Smooth muscle cell (in vitro differentiated cells): ENCODE data around the gene ZSCAN10. TPM values are rescaled to one million over a fixed set of nuclear protein-coding genes. Genes with fewer than 3 reads are reported as not detected.

Source experiments
- DNase-seq: peaks from one replicate; lab custom pipeline; 2025; ENCODE audit not compliant: unreplicated experiment; lab: John Stamatoyannopoulos, UW
- H2AFZ ChIP-seq: fragments of 200-600 bp; sonication (generic); 2 replicates; pipeline ENCODE4 v1.6.0; 2016; ENCODE audit warnings: antibody characterized with exemption, low read depth, mild to moderate bottlenecking
- H3F3A ChIP-seq: fragments of 200-600 bp; sonication (generic); 2 replicates; pipeline ENCODE4 v1.6.0; 2017; ENCODE audit warnings: antibody characterized with exemption, low read depth
- H3K27ac ChIP-seq: fragments of 200-600 bp; sonication (generic); 2 replicates; pipeline ENCODE4 v1.5.1; 2016; ENCODE audit warnings: low read depth, mild to moderate bottlenecking
- H3K27me3 ChIP-seq: fragments of 200-600 bp; sonication (generic); 2 replicates; pipeline ENCODE4 v1.6.1; 2016; ENCODE audit warnings: low read depth, mild to moderate bottlenecking
- H3K36me3 ChIP-seq: fragments of 200-600 bp; sonication (generic); 2 replicates; pipeline ENCODE4 v1.5.1; 2016; ENCODE audit warnings: low read depth
- H3K4me1 ChIP-seq: fragments of 200-600 bp; sonication (generic); 2 replicates; pipeline ENCODE4 v1.5.1; 2016; ENCODE audit warnings: low read depth
- H3K4me2 ChIP-seq: fragments of 200-600 bp; sonication (generic); 2 replicates; pipeline ENCODE4 v1.6.0; 2016; ENCODE audit warnings: mild to moderate bottlenecking
- H3K4me3 ChIP-seq: fragments of 200-600 bp; sonication (generic); 2 replicates; pipeline ENCODE4 v1.5.1; 2016; ENCODE audit warnings: mild to moderate bottlenecking
- H3K79me2 ChIP-seq: fragments of 200-600 bp; sonication (generic); 2 replicates; pipeline ENCODE4 v1.6.0; 2016; ENCODE audit warnings: low read depth, mild to moderate bottlenecking
- H3K9ac ChIP-seq: fragments of 200-600 bp; sonication (generic); 2 replicates; pipeline ENCODE4 v1.6.0; 2016; ENCODE audit warnings: low read depth
- H3K9me3 ChIP-seq: fragments of 200-600 bp; sonication (generic); replicated peaks from 2 replicates; pipeline ENCODE4 v1.5.1; 2016; ENCODE audit warnings: low read depth
- H4K20me1 ChIP-seq: fragments of 200-600 bp; sonication (generic); 2 replicates; pipeline ENCODE4 v1.6.0; 2016; ENCODE audit warnings: low read depth
- WGBS: methylation state at CpG from one replicate; pipeline ENCODE4 v1.1.7; 2016; ENCODE audit warnings: low lambda C conversion rate; 5-methylcytosine and 5-hydroxymethylcytosine counted together
- polyA plus RNA-seq: library from polyadenylated mRNA; unstranded; fragments of >200 nt; fragmentation: Nextera tagmentation; extraction: Ambion mirVana; gene quantifications from 2 replicates; pipeline ENCODE4 v1.2.1, GENCODE V29; 2016
- total RNA-seq: library from RNA; depleted of rRNA; stranded (reverse); fragments of >200 nt; gene quantifications from 2 replicates; pipeline ENCODE4 v1.2.3, GENCODE V29; 2014
- TF ChIP-seq, protein P1 (sequence below): fragments of 200-600 bp; sonication (generic); IDR thresholded peaks from 2 replicates; pipeline ENCODE4 v1.5.1; 2017; ENCODE audit warnings: borderline replicate concordance, mild to moderate bottlenecking, antibody characterized with exemption; ENCODE audit not compliant: insufficient read depth, poor library complexity, severe bottlenecking

ZSCAN10 gene
- total and polyA plus RNA-seq, 2 experiments from 2014 or later = not detected

DNA sequence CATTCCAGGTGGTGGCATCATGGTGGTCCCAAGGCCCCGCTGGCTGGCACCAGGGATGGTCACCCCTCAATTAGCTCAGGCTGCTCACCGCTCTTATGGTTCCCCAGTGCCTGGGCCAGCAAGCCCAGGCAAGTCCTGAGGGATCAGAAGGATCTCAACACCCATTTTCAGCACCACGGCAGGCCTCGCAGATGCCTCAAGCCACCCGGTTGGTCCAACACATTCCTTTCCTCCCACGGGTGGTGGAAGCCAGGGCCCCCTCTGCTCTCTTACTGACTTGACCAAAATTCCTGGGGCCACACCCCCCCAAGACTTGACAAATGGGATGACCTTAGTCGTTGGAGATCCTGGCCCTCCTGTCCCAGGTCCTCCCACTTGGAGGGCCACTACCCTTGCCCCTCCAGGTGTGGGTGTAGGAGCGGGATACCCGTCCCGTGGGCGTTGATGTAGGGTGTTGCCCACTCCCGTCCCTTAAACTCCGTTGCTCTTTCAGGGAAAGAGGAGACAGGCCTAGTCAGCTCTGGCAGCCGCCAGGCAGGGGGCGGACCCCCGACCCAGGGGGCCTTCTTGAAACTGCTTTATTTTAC is 19.2 kb upstream of the ZSCAN10 start:
- TF ChIP-seq, protein P1, sequence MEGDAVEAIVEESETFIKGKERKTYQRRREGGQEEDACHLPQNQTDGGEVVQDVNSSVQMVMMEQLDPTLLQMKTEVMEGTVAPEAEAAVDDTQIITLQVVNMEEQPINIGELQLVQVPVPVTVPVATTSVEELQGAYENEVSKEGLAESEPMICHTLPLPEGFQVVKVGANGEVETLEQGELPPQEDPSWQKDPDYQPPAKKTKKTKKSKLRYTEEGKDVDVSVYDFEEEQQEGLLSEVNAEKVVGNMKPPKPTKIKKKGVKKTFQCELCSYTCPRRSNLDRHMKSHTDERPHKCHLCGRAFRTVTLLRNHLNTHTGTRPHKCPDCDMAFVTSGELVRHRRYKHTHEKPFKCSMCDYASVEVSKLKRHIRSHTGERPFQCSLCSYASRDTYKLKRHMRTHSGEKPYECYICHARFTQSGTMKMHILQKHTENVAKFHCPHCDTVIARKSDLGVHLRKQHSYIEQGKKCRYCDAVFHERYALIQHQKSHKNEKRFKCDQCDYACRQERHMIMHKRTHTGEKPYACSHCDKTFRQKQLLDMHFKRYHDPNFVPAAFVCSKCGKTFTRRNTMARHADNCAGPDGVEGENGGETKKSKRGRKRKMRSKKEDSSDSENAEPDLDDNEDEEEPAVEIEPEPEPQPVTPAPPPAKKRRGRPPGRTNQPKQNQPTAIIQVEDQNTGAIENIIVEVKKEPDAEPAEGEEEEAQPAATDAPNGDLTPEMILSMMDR = no peak
- DNase-seq = no peak
- Histone ChIP-seq H3K36me3 (no peaks in the 10 kb centered on the region), H3K9ac (no peak overlapping the region), H3K27me3 (no peaks in the 10 kb centered on the region), H3K27ac (no peak overlapping the region), H3K4me1 (peaks cover 8% of the 10 kb centered on the region), H3F3A (no peaks in the 10 kb centered on the region), H3K9me3 (no peaks in the 10 kb centered on the region), H3K4me3 (no peak overlapping the region), H2AFZ (no peak overlapping the region), H3K4me2 (no peak overlapping the region), H3K79me2 (peaks cover 2% of the 10 kb centered on the region), H4K20me1 (no peaks in the 10 kb centered on the region)
- 85% methylated on average over 16 of the region's 16 CpGs for WGBS

DNA sequence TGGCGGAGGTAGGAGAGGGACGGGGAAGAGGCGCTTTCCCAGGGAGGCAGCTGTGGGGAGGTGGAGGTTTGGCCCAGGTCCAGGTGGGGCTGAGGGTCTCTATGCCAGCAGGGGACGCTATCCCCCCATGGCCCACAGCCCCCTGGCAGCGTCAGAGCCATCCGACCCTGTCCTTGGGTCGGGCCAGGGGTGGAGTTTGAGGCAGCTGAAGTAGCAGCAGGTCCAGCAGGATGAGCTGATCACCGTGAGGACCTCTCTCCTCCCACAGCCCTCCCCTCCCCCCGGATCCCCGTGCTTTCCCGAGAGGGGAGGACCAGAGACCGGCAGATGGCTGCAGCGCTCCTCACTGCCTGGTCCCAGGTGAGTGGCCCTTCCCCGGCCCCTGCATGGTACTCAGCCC is 16.5 kb upstream of the ZSCAN10 start:
- WGBS = 85% methylated on average over 14 of the region's 14 CpGs
- no peak overlapping the region for H2AFZ ChIP-seq
- H3K36me3 ChIP-seq = no peaks in the 10 kb centered on the region
- H3F3A ChIP-seq = no peaks in the 10 kb centered on the region
- no peak for DNase-seq
- no peaks in the 10 kb centered on the region for H4K20me1 ChIP-seq
- H3K4me3 ChIP-seq = no peak overlapping the region
- no peak overlapping the region for H3K4me2 ChIP-seq
- H3K9me3 ChIP-seq = no peaks in the 10 kb centered on the region
- H3K9ac ChIP-seq = no peak overlapping the region
- H3K4me1 ChIP-seq = peaks cover 13% of the 10 kb centered on the region
- H3K79me2 ChIP-seq = peaks cover 6% of the 10 kb centered on the region
- TF ChIP-seq, protein P1 = no peak
- H3K27ac ChIP-seq = no peak overlapping the region
- H3K27me3 ChIP-seq = no peaks in the 10 kb centered on the region

GRCh38 chr16:3115003-3115402 is 15.9 kb upstream of the ZSCAN10 start:
- Histone ChIP-seq H3K4me3 (no peak overlapping the region), H3K79me2 (peaks cover 6% of the 10 kb centered on the region), H3K9ac (no peak overlapping the region), H3K4me2 (no peak overlapping the region), H4K20me1 (no peaks in the 10 kb centered on the region), H3K36me3 (no peaks in the 10 kb centered on the region), H3F3A (no peaks in the 10 kb centered on the region), H3K9me3 (no peaks in the 10 kb centered on the region), H2AFZ (no peak overlapping the region), H3K27me3 (no peaks in the 10 kb centered on the region), H3K4me1 (peaks cover 13% of the 10 kb centered on the region), H3K27ac (no peak overlapping the region)
- no peak for DNase-seq
- TF ChIP-seq, protein P1 = no peak
- 98% methylated on average over 12 of the region's 12 CpGs for WGBS
